Ishikawa (cell line): ENCODE data around the gene DNTT.

Experiments used
- CEBPB ChIP-seq: IDR thresholded peaks from 2 replicates; pipeline ENCODE4 v1.6.1; 2012
- CREB1 ChIP-seq: IDR thresholded peaks from 2 replicates; pipeline ENCODE4 v1.6.1; 2012; ENCODE audit warnings: low read depth
- EGR1 ChIP-seq: IDR thresholded peaks from 2 replicates; pipeline ENCODE4 v1.6.1; 2012
- EP300 ChIP-seq: IDR thresholded peaks from 2 replicates; pipeline ENCODE4 v1.6.1; 2012; ENCODE audit warnings: borderline replicate concordance
- FOXM1 ChIP-seq: IDR thresholded peaks from 2 replicates; pipeline ENCODE4 v1.6.1; 2012; ENCODE audit warnings: low read depth, borderline replicate concordance
- NFIC ChIP-seq: IDR thresholded peaks from 2 replicates; pipeline ENCODE4 v1.6.1; 2012
- RAD21 ChIP-seq: IDR thresholded peaks from 2 replicates; pipeline ENCODE4 v1.6.1; 2012; ENCODE audit warnings: low read depth
- TAF1 ChIP-seq: IDR thresholded peaks from 2 replicates; pipeline ENCODE4 v1.6.1; 2012; ENCODE audit warnings: low read depth, mild to moderate bottlenecking
- TCF12 ChIP-seq: IDR thresholded peaks from 2 replicates; pipeline ENCODE4 v1.6.1; 2012; ENCODE audit warnings: low read depth
- TEAD4 ChIP-seq: IDR thresholded peaks from 2 replicates; pipeline ENCODE4 v1.6.1; 2012
- YY1 ChIP-seq: IDR thresholded peaks from 2 replicates; pipeline ENCODE4 v1.6.1; 2012; ENCODE audit warnings: low read depth
- TF ChIP-seq, protein P1 (sequence below): IDR thresholded peaks from 2 replicates; pipeline ENCODE4 v1.6.1; 2012; ENCODE audit warnings: low read depth, mild to moderate bottlenecking
- TF ChIP-seq, protein P2 (sequence below): IDR thresholded peaks from 2 replicates; pipeline ENCODE4 v1.6.1; 2012
- TF ChIP-seq, protein P3 (sequence below): IDR thresholded peaks from 2 replicates; pipeline ENCODE4 v1.6.1; 2012

DNA sequence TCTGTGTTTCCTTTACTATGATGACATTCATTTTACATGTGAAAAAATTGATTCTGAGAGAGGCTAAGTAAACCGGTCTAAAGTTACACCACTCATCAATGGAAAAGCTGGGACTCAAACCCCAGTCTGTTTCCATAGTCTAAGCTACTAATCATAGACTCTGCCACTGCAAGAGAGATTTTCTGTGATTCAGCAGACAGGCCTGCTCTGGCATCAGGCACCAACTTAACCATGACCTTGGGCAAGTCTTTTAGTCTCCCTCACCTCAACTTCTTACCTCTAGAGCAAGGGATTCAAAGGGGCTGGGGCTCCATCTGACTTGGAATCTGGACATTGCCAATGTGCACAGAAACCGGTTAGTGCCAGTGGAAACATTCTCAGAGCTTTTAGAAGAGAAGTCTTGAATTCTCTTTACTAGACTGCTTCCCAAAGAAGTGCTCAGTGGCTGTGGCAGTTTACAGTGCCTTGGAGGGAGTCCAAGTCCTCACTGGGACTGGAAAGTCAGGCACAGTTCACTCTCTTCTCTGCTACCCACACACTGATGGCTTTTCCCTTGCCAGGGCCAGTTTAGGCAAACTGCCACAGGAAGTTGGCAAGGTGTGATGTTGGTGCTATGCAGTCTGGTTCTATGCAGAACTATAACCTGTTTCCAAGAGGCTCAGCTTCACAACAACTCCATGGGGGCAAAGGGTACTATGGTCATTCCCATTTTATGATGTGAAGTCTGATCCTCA is 28.4 kb upstream of the DNTT start:
- TF ChIP-seq TEAD4, result no peak
- TF ChIP-seq, protein P1, sequence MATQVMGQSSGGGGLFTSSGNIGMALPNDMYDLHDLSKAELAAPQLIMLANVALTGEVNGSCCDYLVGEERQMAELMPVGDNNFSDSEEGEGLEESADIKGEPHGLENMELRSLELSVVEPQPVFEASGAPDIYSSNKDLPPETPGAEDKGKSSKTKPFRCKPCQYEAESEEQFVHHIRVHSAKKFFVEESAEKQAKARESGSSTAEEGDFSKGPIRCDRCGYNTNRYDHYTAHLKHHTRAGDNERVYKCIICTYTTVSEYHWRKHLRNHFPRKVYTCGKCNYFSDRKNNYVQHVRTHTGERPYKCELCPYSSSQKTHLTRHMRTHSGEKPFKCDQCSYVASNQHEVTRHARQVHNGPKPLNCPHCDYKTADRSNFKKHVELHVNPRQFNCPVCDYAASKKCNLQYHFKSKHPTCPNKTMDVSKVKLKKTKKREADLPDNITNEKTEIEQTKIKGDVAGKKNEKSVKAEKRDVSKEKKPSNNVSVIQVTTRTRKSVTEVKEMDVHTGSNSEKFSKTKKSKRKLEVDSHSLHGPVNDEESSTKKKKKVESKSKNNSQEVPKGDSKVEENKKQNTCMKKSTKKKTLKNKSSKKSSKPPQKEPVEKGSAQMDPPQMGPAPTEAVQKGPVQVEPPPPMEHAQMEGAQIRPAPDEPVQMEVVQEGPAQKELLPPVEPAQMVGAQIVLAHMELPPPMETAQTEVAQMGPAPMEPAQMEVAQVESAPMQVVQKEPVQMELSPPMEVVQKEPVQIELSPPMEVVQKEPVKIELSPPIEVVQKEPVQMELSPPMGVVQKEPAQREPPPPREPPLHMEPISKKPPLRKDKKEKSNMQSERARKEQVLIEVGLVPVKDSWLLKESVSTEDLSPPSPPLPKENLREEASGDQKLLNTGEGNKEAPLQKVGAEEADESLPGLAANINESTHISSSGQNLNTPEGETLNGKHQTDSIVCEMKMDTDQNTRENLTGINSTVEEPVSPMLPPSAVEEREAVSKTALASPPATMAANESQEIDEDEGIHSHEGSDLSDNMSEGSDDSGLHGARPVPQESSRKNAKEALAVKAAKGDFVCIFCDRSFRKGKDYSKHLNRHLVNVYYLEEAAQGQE, result no peak
- TF ChIP-seq, protein P2, sequence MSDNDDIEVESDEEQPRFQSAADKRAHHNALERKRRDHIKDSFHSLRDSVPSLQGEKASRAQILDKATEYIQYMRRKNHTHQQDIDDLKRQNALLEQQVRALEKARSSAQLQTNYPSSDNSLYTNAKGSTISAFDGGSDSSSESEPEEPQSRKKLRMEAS, result no peak
- no peak for TF ChIP-seq EP300
- TF ChIP-seq RAD21, result no peak
- TF ChIP-seq CREB1, result no peak
- no peak for TF ChIP-seq TCF12
- TF ChIP-seq, protein P3, sequence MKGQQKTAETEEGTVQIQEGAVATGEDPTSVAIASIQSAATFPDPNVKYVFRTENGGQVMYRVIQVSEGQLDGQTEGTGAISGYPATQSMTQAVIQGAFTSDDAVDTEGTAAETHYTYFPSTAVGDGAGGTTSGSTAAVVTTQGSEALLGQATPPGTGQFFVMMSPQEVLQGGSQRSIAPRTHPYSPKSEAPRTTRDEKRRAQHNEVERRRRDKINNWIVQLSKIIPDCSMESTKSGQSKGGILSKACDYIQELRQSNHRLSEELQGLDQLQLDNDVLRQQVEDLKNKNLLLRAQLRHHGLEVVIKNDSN, result no peak
- no peak for TF ChIP-seq FOXM1
- TF ChIP-seq EGR1, result no peak
- no peak for TF ChIP-seq YY1
- no peak for TF ChIP-seq CEBPB
- no peak for TF ChIP-seq TAF1
- peak; percentile 38; the same call in 1 of the 2 replicates for TF ChIP-seq NFIC
